WTC11 (cell line): Measurements from ENCODE around the gene SNRNP25. TPM values are rescaled to one million over a fixed set of nuclear protein-coding genes. Genes with fewer than 3 reads are reported as not detected.

Experiments used
- ATAC-seq: fragments of 200-7000 bp; cut with Tn5 transposase; 2 replicates; pipeline ENCODE4 v1.10.0; 2021; ENCODE audit warnings: mild to moderate bottlenecking, moderate library complexity
- CTCF ChIA-PET: fragments of 300-600 bp; sonication (Branson Sonifier 250); formaldehyde crosslinking; loops from one replicate; lab custom pipeline; 2021; ENCODE audit warnings: antibody characterized with exemption; lab: Charles Lee
- POLR2A ChIA-PET: fragments of 350-600 bp; sonication (Branson Sonifier 250); formaldehyde crosslinking; loops from one replicate; lab custom pipeline; 2021; ENCODE audit warnings: antibody characterized with exemption; lab: Charles Lee
- DNase-seq: peaks from one replicate; pipeline ENCODE4 v3.0.0; 2021; ENCODE audit warnings: low spot score
- H3K27ac Mint-ChIP-seq: 2 replicates; pipeline ENCODE4 v1.8.0; 2021; ENCODE audit warnings: mixed read lengths
- H3K27me3 Mint-ChIP-seq: 2 replicates; pipeline ENCODE4 v1.8.0; 2021; ENCODE audit warnings: low read depth, mild to moderate bottlenecking, moderate library complexity, mixed read lengths
- H3K36me3 Mint-ChIP-seq: 2 replicates; pipeline ENCODE4 v1.8.0; 2021; ENCODE audit warnings: mixed read lengths
- H3K4me1 Mint-ChIP-seq: 2 replicates; pipeline ENCODE4 v1.8.0; 2022; ENCODE audit warnings: mixed read lengths
- H3K4me3 Mint-ChIP-seq: 2 replicates; pipeline ENCODE4 v1.8.0; 2021; ENCODE audit warnings: mild to moderate bottlenecking, moderate library complexity, mixed read lengths
- H3K9me3 Mint-ChIP-seq: 2 replicates; pipeline ENCODE4 v1.8.0; 2021; ENCODE audit warnings: mixed read lengths
- ARID4B ChIP-seq: sonication (generic); formaldehyde crosslinking; IDR thresholded peaks from 2 replicates; pipeline ENCODE4 v1.8.0; 2023; ENCODE audit warnings: missing genetic modification reagents, mild to moderate bottlenecking, borderline replicate concordance
- ATF1 ChIP-seq: sonication (generic); formaldehyde crosslinking; IDR thresholded peaks from 2 replicates; pipeline ENCODE4 v1.8.1; 2023; ENCODE audit warnings: mild to moderate bottlenecking, moderate library complexity, missing genetic modification reagents
- CREM ChIP-seq: sonication (generic); formaldehyde crosslinking; IDR thresholded peaks from 2 replicates; pipeline ENCODE4 v1.8.1; 2022; ENCODE audit warnings: mild to moderate bottlenecking, missing genetic modification reagents, moderate library complexity
- FOXK1 ChIP-seq: sonication (generic); formaldehyde crosslinking; IDR thresholded peaks from 2 replicates; pipeline ENCODE4 v1.8.0; 2022; ENCODE audit warnings: mild to moderate bottlenecking, moderate library complexity, missing genetic modification reagents
- FOXP1 ChIP-seq: sonication (generic); formaldehyde crosslinking; IDR thresholded peaks from 2 replicates; pipeline ENCODE4 v1.8.0; 2022; ENCODE audit warnings: missing genetic modification reagents, mild to moderate bottlenecking, moderate library complexity, borderline replicate concordance
- FOXP4 ChIP-seq: sonication (generic); formaldehyde crosslinking; IDR thresholded peaks from 2 replicates; pipeline ENCODE4 v1.8.0; 2022; ENCODE audit warnings: mild to moderate bottlenecking, missing genetic modification reagents
- JUN ChIP-seq: sonication (generic); formaldehyde crosslinking; IDR thresholded peaks from 2 replicates; pipeline ENCODE4 v1.8.0; 2023; ENCODE audit warnings: mild to moderate bottlenecking, missing genetic modification reagents
- NFE2L1 ChIP-seq: sonication (generic); formaldehyde crosslinking; IDR thresholded peaks from 2 replicates; pipeline ENCODE4 v1.8.1; 2023; ENCODE audit warnings: missing genetic modification reagents
- NR3C1 ChIP-seq: sonication (generic); formaldehyde crosslinking; conservative IDR thresholded peaks from 2 replicates; pipeline ENCODE4 v1.8.1; 2023; ENCODE audit warnings: low read depth, mild to moderate bottlenecking, missing genetic modification reagents
- TEAD1 ChIP-seq: sonication (generic); formaldehyde crosslinking; IDR thresholded peaks from 2 replicates; pipeline ENCODE4 v1.8.0; 2022; ENCODE audit warnings: mild to moderate bottlenecking, missing genetic modification reagents
- ZBTB21 ChIP-seq: sonication (generic); formaldehyde crosslinking; IDR thresholded peaks from 2 replicates; pipeline ENCODE4 v1.8.1; 2023; ENCODE audit warnings: mild to moderate bottlenecking, missing genetic modification reagents, borderline replicate concordance
- ZNF138 ChIP-seq: sonication (generic); formaldehyde crosslinking; conservative IDR thresholded peaks from 2 replicates; pipeline ENCODE4 v1.8.1; 2022; ENCODE audit warnings: mild to moderate bottlenecking, moderate library complexity, missing genetic modification reagents
- ZNF281 ChIP-seq: sonication (generic); formaldehyde crosslinking; IDR thresholded peaks from 2 replicates; pipeline ENCODE4 v1.8.0; 2023; ENCODE audit warnings: mild to moderate bottlenecking, missing genetic modification reagents
- total RNA-seq: library from RNA; stranded (reverse); gene quantifications from 3 replicates; pipeline ENCODE4 v1.2.3, GENCODE V29; 2021
- TF ChIP-seq, protein P1 (sequence below): sonication (generic); formaldehyde crosslinking; IDR thresholded peaks from 2 replicates; pipeline ENCODE4 v1.8.0; 2022; ENCODE audit warnings: mild to moderate bottlenecking, missing genetic modification reagents
- TF ChIP-seq, protein P2 (sequence below): sonication (generic); formaldehyde crosslinking; IDR thresholded peaks from 2 replicates; pipeline ENCODE4 v1.8.0; 2022; ENCODE audit warnings: mild to moderate bottlenecking, missing genetic modification reagents
- TF ChIP-seq, protein P3 (sequence below): fragments of 200-600 bp; IDR thresholded peaks from 2 replicates; pipeline ENCODE4 v1.8.0; 2022; ENCODE audit warnings: antibody characterized with exemption

The SNRNP25 gene
- total RNA-seq, 1 experiment from 2014 or later, result 55.9 TPM

GRCh38 chr16:76535-77272 lies 23.1 kb downstream of the SNRNP25 start (continued):
- no peak for TF ChIP-seq JUN

DNA sequence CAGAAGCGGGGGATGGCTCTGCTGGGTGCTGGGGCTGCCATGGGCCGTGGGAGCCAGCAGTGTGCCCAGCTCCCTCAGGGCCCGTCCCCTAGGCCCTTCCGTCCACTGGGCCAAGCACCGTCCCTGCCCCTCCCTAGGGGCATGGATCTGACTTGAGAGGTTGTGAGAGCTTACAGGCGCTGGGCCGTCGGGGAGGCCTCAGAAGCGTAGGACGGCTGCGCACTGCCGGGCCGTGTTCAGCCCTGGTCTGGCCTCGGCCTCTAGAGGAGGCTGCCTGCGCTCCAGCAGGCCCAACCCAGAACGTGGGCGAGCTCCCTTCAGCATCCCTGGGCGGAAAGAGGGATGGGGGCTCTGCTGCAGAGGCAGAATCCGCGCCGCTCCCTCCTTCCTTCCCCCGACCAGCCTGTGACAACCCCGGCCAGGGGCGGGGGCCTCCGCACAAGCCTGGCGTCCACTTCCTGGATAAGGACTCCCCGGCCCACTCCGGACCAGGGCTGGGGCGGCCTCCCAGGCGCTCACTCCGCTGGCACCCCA lies 23.7 kb downstream of the SNRNP25 start:
- H3K27me3 Mint-ChIP-seq, result no peaks in the 10 kb centered on the region; the same call in 1 of the 2 replicates
- TF ChIP-seq, protein P1, sequence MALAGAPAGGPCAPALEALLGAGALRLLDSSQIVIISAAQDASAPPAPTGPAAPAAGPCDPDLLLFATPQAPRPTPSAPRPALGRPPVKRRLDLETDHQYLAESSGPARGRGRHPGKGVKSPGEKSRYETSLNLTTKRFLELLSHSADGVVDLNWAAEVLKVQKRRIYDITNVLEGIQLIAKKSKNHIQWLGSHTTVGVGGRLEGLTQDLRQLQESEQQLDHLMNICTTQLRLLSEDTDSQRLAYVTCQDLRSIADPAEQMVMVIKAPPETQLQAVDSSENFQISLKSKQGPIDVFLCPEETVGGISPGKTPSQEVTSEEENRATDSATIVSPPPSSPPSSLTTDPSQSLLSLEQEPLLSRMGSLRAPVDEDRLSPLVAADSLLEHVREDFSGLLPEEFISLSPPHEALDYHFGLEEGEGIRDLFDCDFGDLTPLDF (CRISPR knock-in tag), result 0 out of 2 replicates have a peak, but pooled peaks have one; percentile 3
- TF ChIP-seq ATF1 (CRISPR knock-in tag) (0 out of 2 replicates have a peak, but pooled peaks have one; percentile 14), FOXP4 (CRISPR knock-in tag) (peak; percentile 55; the same call in 1 of the 2 replicates), FOXP1 (CRISPR knock-in tag) (0 out of 2 replicates have a peak, but pooled peaks have one; percentile 40), NR3C1 (CRISPR knock-in tag) (no peak)
- TF ChIP-seq, all 79 proteins: peak for 4
- no peaks in the 10 kb centered on the region for H3K9me3 Mint-ChIP-seq
- peaks cover 53% of the 10 kb centered on the region for H3K4me1 Mint-ChIP-seq
- CTCF ChIA-PET, result interaction anchor here (1.0 to 7.1 kb wide), 10 partner anchors 10 to 276 kb away, joined by 3 to 66 read pairs (median 6); partner anchors contain the start of genes POLR3K and SNRNP25
- 0 out of 2 replicates have a peak, but pooled peaks cover 3% of the 10 kb centered on the region for H3K36me3 Mint-ChIP-seq
- H3K27ac Mint-ChIP-seq, result no peak overlapping the region; the same call in 1 of the 2 replicates
- POLR2A ChIA-PET, result interaction anchor here (1.1 kb wide), 1 partner anchor 24 kb away, joined by 4 read pairs; the partner anchor contains the start of gene POLR3K
- peak; percentile 11 for ATAC-seq
- DNase-seq, result peak; percentile 52
- H3K4me3 Mint-ChIP-seq, result peak overlapping the region; percentile 60

GRCh38 chr16:77807-78443 lies 24.3 kb downstream of the SNRNP25 start, which contains the start of gene MPG:
TSS of gene MPG (plus strand) at chr16:78225. CDS start at chr16:78310, 85 bp downstream.
- Mint-ChIP-seq H3K27ac (no peak within 1 kb of the TSS; the same call in 1 of the 2 replicates), H3K36me3 (peaks cover 6% of the 10 kb centered on the region), H3K4me1 (peaks cover 54% of the 10 kb centered on the region), H3K9me3 (no peaks in the 10 kb centered on the region), H3K4me3 (peak within 1 kb of the TSS; percentile 82), H3K27me3 (no peaks in the 10 kb centered on the region; the same call in 1 of the 2 replicates)
- peak; percentile 49 for ATAC-seq
- POLR2A ChIA-PET, result interaction anchor here (1.1 kb wide), 1 partner anchor 25 kb away, joined by 4 read pairs; the partner anchor contains the start of gene POLR3K
- CTCF ChIA-PET, result interaction anchor here (1.0 to 7.1 kb wide), 10 partner anchors 9 to 275 kb away, joined by 3 to 66 read pairs (median 6); partner anchors contain the start of genes POLR3K and SNRNP25
- DNase-seq, result peak; percentile 75
- no peak for TF ChIP-seq ZBTB21 (CRISPR knock-in tag)
- TF ChIP-seq ZNF281 (CRISPR knock-in tag), result 0 out of 2 replicates have a peak, but pooled peaks have one; percentile 45
- TF ChIP-seq ZNF138 (CRISPR knock-in tag), result 0 out of 2 replicates have a peak, but pooled peaks have one; percentile 9
- peak; percentile 38; the same call in 1 of the 2 replicates for TF ChIP-seq FOXK1 (CRISPR knock-in tag)
- TF ChIP-seq NFE2L1 (CRISPR knock-in tag), result no peak
- TF ChIP-seq, protein P2, sequence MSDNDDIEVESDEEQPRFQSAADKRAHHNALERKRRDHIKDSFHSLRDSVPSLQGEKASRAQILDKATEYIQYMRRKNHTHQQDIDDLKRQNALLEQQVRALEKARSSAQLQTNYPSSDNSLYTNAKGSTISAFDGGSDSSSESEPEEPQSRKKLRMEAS (CRISPR knock-in tag), result peak; percentile 90
- TF ChIP-seq CREM, result 0 out of 2 replicates have a peak, but pooled peaks have one; percentile 32
- TF ChIP-seq, protein P3, sequence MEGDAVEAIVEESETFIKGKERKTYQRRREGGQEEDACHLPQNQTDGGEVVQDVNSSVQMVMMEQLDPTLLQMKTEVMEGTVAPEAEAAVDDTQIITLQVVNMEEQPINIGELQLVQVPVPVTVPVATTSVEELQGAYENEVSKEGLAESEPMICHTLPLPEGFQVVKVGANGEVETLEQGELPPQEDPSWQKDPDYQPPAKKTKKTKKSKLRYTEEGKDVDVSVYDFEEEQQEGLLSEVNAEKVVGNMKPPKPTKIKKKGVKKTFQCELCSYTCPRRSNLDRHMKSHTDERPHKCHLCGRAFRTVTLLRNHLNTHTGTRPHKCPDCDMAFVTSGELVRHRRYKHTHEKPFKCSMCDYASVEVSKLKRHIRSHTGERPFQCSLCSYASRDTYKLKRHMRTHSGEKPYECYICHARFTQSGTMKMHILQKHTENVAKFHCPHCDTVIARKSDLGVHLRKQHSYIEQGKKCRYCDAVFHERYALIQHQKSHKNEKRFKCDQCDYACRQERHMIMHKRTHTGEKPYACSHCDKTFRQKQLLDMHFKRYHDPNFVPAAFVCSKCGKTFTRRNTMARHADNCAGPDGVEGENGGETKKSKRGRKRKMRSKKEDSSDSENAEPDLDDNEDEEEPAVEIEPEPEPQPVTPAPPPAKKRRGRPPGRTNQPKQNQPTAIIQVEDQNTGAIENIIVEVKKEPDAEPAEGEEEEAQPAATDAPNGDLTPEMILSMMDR, result no peak
- TF ChIP-seq ATF1 (CRISPR knock-in tag), result peak; percentile 31; the same call in 1 of the 2 replicates
- TF ChIP-seq ARID4B (CRISPR knock-in tag), result peak; percentile 19; the same call in 1 of the 2 replicates
- TF ChIP-seq TEAD1 (CRISPR knock-in tag), result peak; percentile 63; the same call in 1 of the 2 replicates
